ENCODE measurements around the gene NXF1. TPM values are rescaled to one million over a fixed set of nuclear protein-coding genes. Genes with fewer than 3 reads are reported as not detected.

The NXF1 gene
- polyA plus RNA-seq, 1 donor (not counting 4 experiments of a cell fraction or from before 2014, with no cell fraction given): 25.3 TPM

- peaks cover 18 to 49% of the 10 kb centered on the region in 2 experiments for H3K36me3 ChIP-seq (ENCODE audit: control insufficient read depth in 2 of 2, extremely low read depth in 1 of 2, insufficient read depth in 2 of 2, low read length in 2 of 2)
- H3K4me1 ChIP-seq (ENCODE audit: control insufficient read depth, extremely low read depth, insufficient read depth, low read length): peaks cover 25% of the 10 kb centered on the region
- FAIRE-seq (no peak), DNase-seq (ENCODE audit: low read depth, low spot score) (no peak)
- H3K9me1 ChIP-seq (ENCODE audit: control insufficient read depth, extremely low read depth, insufficient read depth, low read length): no peaks in the 10 kb centered on the region
- no peaks in the 10 kb centered on the region for H3K27me3 ChIP-seq (ENCODE audit: control insufficient read depth, extremely low read depth, insufficient read depth, low read length)
- TF ChIP-seq EZH2 (IDR thresholded peaks at IDR 0.05; ENCODE audit: low read length) (no peak), CTCF (optimal IDR thresholded peaks at IDR 0.05 in 1 of 3, IDR thresholded peaks at IDR 0.05 in 1 of 3, conservative IDR thresholded peaks at IDR 0.05 in 1 of 3; ENCODE audit: extremely low read depth in 1 of 3, insufficient read depth in 2 of 3, low read length in 3 of 3) (peak in 1 of 3 experiments; percentile 14)
- peak within 1 kb of the TSS; percentile 70 for H3K4me2 ChIP-seq (ENCODE audit: control insufficient read depth, extremely low read depth, insufficient read depth, low read depth, low read length)
- H3K4me3 ChIP-seq (ENCODE audit: control insufficient read depth in 2 of 3, extremely low read depth in 1 of 3, insufficient read depth in 2 of 3, low read depth in 1 of 3, low read length in 3 of 3): peak within 1 kb of the TSS; percentile 81 to 87 (median 86)
- H4K20me1 ChIP-seq (ENCODE audit: control insufficient read depth, extremely low read depth, insufficient read depth, low read length): no peaks in the 10 kb centered on the region
- H2AFZ ChIP-seq (ENCODE audit: control insufficient read depth, low read length): peak within 1 kb of the TSS; percentile 42
- H3K9me3 ChIP-seq (ENCODE audit: control insufficient read depth, low read depth, low read length): no peaks in the 10 kb centered on the region
- H3K79me2 ChIP-seq (ENCODE audit: control insufficient read depth, insufficient read depth, low read length): peaks cover 38% of the 10 kb centered on the region
- dilution Hi-C loops (cut with MboI; ENCODE audit: extremely low pct_ligation_motif_present, low sequenced_read_pairs): no loop called here
- peak within 1 kb of the TSS; percentile 71 for H3K27ac ChIP-seq (ENCODE audit: control insufficient read depth, insufficient read depth, low read length)
- peak within 1 kb of the TSS; percentile 84 for H3K9ac ChIP-seq (ENCODE audit: control insufficient read depth, extremely low read depth, insufficient read depth, low read length)
Observed at GRCh38 chr11:62791501-62792201, 13.6 kb downstream of the NXF1 start, which contains the start of gene TMEM223. TSS of gene TMEM223 (minus strand) at chr11:62792006. CDS start at chr11:62791994, 12 bp downstream.

GRCh38 chr11:62789576-62789975 lies 15.7 kb downstream of the NXF1 start:
- DNase-seq (ENCODE audit: low read depth, low spot score): no peak
- Histone ChIP-seq H3K4me3 (ENCODE audit: control insufficient read depth in 2 of 3, extremely low read depth in 1 of 3, insufficient read depth in 2 of 3, low read depth in 1 of 3, low read length in 3 of 3) (no peak overlapping the region), H4K20me1 (ENCODE audit: control insufficient read depth, extremely low read depth, insufficient read depth, low read length) (no peaks in the 10 kb centered on the region), H3K9ac (ENCODE audit: control insufficient read depth, extremely low read depth, insufficient read depth, low read length) (no peak overlapping the region), H3K4me2 (ENCODE audit: control insufficient read depth, extremely low read depth, insufficient read depth, low read depth, low read length) (no peak overlapping the region), H3K27ac (ENCODE audit: control insufficient read depth, insufficient read depth, low read length) (no peak overlapping the region), H3K36me3 (ENCODE audit: control insufficient read depth in 2 of 2, extremely low read depth in 1 of 2, insufficient read depth in 2 of 2, low read length in 2 of 2) (peaks cover 12 to 36% of the 10 kb centered on the region in 2 experiments), H3K4me1 (ENCODE audit: control insufficient read depth, extremely low read depth, insufficient read depth, low read length) (peaks cover 32% of the 10 kb centered on the region), H3K9me1 (ENCODE audit: control insufficient read depth, extremely low read depth, insufficient read depth, low read length) (no peaks in the 10 kb centered on the region), H3K9me3 (ENCODE audit: control insufficient read depth, low read depth, low read length) (no peaks in the 10 kb centered on the region), H3K79me2 (ENCODE audit: control insufficient read depth, insufficient read depth, low read length) (peaks cover 38% of the 10 kb centered on the region), H2AFZ (ENCODE audit: control insufficient read depth, low read length) (no peak overlapping the region), H3K27me3 (ENCODE audit: control insufficient read depth, extremely low read depth, insufficient read depth, low read length) (no peaks in the 10 kb centered on the region)
- FAIRE-seq: no peak
- TF ChIP-seq EZH2 (IDR thresholded peaks at IDR 0.05; ENCODE audit: low read length): no peak
- dilution Hi-C loops (cut with MboI; ENCODE audit: extremely low pct_ligation_motif_present, low sequenced_read_pairs): no loop called here
